Measurements from ENCODE around the gene MRPL42.

The MRPL42 gene

DNA sequence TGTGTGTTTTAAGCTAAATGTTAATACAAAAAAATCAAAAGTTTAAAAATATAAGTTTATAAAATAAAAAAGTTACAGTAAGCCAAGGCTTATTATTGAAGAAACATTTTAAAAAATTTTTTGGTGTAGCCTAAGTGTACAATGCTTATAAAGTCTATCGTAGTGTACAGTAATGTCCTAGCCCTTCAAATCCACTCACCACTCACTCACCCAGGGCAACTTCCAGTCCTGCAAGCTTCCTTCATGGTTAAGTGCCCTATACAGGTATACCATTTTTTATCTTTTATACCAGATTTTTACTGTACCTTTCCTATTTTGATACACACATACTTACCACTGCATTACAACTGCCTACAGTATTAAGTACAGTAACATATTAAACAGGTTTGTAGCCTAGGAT is 37.5 kb upstream of the MRPL42 start:
- TF ChIP-seq, protein P1, sequence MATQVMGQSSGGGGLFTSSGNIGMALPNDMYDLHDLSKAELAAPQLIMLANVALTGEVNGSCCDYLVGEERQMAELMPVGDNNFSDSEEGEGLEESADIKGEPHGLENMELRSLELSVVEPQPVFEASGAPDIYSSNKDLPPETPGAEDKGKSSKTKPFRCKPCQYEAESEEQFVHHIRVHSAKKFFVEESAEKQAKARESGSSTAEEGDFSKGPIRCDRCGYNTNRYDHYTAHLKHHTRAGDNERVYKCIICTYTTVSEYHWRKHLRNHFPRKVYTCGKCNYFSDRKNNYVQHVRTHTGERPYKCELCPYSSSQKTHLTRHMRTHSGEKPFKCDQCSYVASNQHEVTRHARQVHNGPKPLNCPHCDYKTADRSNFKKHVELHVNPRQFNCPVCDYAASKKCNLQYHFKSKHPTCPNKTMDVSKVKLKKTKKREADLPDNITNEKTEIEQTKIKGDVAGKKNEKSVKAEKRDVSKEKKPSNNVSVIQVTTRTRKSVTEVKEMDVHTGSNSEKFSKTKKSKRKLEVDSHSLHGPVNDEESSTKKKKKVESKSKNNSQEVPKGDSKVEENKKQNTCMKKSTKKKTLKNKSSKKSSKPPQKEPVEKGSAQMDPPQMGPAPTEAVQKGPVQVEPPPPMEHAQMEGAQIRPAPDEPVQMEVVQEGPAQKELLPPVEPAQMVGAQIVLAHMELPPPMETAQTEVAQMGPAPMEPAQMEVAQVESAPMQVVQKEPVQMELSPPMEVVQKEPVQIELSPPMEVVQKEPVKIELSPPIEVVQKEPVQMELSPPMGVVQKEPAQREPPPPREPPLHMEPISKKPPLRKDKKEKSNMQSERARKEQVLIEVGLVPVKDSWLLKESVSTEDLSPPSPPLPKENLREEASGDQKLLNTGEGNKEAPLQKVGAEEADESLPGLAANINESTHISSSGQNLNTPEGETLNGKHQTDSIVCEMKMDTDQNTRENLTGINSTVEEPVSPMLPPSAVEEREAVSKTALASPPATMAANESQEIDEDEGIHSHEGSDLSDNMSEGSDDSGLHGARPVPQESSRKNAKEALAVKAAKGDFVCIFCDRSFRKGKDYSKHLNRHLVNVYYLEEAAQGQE (IDR thresholded peaks at IDR 0.05; ENCODE audit: insufficient read depth in 1 of 2, low read depth in 2 of 2, low read length in 2 of 2) = no peak
- TF ChIP-seq TAF1 (IDR thresholded peaks at IDR 0.05; ENCODE audit: borderline replicate concordance, insufficient read depth, low read length) = no peak
- no peak for TF ChIP-seq POLR2AphosphoS5 (IDR thresholded peaks at IDR 0.05; ENCODE audit: low read depth, low read length)
- TF ChIP-seq SIN3A (IDR thresholded peaks at IDR 0.05; ENCODE audit: borderline replicate concordance, insufficient read depth, low read length) = no peak
- TF ChIP-seq FOXP2 (optimal IDR thresholded peaks at IDR 0.05; ENCODE audit: borderline replicate concordance, extremely low read depth, extremely low read length, insufficient read depth) = no peak

DNA sequence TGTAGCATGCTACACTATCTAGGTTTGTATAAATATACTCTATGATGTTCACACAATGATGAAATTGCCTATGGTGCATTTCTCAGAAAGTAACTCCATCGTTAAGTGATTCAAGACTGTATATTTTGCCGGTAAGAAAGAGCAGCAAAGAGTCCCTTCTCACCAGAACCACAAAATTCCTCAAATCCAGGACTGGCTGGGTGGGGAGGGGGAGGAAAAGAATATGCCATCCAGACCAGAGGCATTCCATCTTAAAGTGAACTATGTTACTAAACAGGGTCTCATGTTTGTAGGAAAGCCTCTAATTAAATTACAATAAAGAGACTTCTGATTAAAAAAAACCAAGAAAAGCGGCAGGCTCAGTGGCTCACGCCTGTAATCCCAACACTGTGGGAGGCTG is 37.0 kb upstream of the MRPL42 start:
- no peak for TF ChIP-seq FOXP2 (optimal IDR thresholded peaks at IDR 0.05; ENCODE audit: borderline replicate concordance, extremely low read depth, extremely low read length, insufficient read depth)
- TF ChIP-seq, protein P1 (IDR thresholded peaks at IDR 0.05; ENCODE audit: insufficient read depth in 1 of 2, low read depth in 2 of 2, low read length in 2 of 2) = no peak
- no peak for TF ChIP-seq SIN3A (IDR thresholded peaks at IDR 0.05; ENCODE audit: borderline replicate concordance, insufficient read depth, low read length)
- TF ChIP-seq TAF1 (IDR thresholded peaks at IDR 0.05; ENCODE audit: borderline replicate concordance, insufficient read depth, low read length) = no peak
- TF ChIP-seq POLR2AphosphoS5 (IDR thresholded peaks at IDR 0.05; ENCODE audit: low read depth, low read length) = no peak

DNA sequence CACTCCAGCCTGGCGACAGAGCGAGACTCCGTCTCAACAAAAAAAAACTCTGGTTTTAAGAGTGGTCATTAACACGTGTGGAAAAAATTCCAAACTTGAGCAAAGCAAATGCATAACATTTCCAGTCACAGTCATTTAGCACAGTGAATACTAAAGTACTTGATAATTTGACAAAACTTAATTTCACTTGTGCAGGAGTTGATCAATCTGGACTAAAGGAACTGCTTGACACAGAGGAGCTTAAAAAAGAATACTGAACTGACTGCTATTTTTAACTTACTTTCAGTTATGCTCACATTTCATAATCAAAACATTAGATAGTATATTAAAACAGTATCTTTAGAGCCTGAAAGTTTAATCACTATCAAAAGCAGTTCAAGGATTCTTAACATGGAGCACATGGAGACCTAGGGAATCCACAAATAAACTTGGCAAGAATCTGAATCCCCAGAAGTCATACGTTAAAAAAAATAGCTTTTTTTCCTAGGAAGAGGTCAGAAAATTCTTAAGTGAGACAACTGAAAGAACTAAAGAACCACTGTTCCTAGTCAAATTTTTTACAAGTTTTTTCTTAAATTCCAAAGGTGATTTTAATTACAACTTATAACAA is 33.0 kb upstream of the MRPL42 start:
- no peak for TF ChIP-seq TAF1 (IDR thresholded peaks at IDR 0.05; ENCODE audit: borderline replicate concordance, insufficient read depth, low read length)
- TF ChIP-seq POLR2AphosphoS5 (IDR thresholded peaks at IDR 0.05; ENCODE audit: low read depth, low read length) = no peak
- TF ChIP-seq FOXP2 (optimal IDR thresholded peaks at IDR 0.05; ENCODE audit: borderline replicate concordance, extremely low read depth, extremely low read length, insufficient read depth) = no peak
- TF ChIP-seq, protein P1 (IDR thresholded peaks at IDR 0.05; ENCODE audit: insufficient read depth in 1 of 2, low read depth in 2 of 2, low read length in 2 of 2) = no peak
- no peak for TF ChIP-seq SIN3A (IDR thresholded peaks at IDR 0.05; ENCODE audit: borderline replicate concordance, insufficient read depth, low read length)

DNA sequence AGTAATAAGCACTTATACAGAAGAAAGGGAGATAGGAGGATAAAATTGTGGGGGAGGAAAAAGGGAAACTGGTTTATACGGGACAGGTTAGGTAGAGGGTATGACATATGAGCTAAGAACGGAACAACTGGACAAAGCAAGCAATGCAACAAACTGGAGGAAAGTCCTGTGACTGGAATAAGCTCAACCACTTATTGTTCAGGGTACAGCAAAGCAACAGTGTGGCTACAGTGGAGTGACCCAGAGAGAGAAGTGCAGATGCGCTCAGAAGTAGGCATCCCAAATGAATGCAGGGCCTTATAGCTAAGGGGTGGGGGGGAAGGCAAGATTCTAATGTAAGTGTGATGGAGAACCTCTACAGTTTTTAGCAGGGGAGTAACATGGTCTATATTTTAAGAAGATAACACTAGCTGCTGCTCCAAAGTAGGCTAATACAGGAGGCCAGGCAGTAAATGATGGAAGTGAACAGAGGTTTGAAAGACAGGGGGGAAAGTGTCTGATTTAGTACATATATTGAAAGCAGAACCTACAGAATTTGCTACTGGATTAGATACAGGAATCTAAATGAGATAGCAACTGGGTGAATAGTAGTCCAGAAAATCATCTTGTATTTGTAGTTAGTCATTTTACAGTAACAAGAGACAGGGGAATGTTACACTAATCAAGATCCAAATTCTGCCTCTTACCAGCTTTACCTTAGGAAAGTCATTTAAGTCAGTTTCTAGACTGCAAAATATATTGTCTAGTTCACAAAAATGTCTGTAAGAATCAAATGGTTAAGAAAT is 28.9 kb upstream of the MRPL42 start:
- TF ChIP-seq, protein P1 (IDR thresholded peaks at IDR 0.05; ENCODE audit: insufficient read depth in 1 of 2, low read depth in 2 of 2, low read length in 2 of 2) = no peak
- TF ChIP-seq SIN3A (IDR thresholded peaks at IDR 0.05; ENCODE audit: borderline replicate concordance, insufficient read depth, low read length) (no peak), FOXP2 (optimal IDR thresholded peaks at IDR 0.05; ENCODE audit: borderline replicate concordance, extremely low read depth, extremely low read length, insufficient read depth) (no peak), TAF1 (IDR thresholded peaks at IDR 0.05; ENCODE audit: borderline replicate concordance, insufficient read depth, low read length) (no peak), POLR2AphosphoS5 (IDR thresholded peaks at IDR 0.05; ENCODE audit: low read depth, low read length) (no peak)

Measured in PFSK-1 (cell line).